Measurements from ENCODE around the gene AARS2.

- no peak for TF ChIP-seq POLR2A (IDR thresholded peaks at IDR 0.05)
- TF ChIP-seq POLR2AphosphoS5 (IDR thresholded peaks at IDR 0.05): no peak
- TF ChIP-seq, protein P1, sequence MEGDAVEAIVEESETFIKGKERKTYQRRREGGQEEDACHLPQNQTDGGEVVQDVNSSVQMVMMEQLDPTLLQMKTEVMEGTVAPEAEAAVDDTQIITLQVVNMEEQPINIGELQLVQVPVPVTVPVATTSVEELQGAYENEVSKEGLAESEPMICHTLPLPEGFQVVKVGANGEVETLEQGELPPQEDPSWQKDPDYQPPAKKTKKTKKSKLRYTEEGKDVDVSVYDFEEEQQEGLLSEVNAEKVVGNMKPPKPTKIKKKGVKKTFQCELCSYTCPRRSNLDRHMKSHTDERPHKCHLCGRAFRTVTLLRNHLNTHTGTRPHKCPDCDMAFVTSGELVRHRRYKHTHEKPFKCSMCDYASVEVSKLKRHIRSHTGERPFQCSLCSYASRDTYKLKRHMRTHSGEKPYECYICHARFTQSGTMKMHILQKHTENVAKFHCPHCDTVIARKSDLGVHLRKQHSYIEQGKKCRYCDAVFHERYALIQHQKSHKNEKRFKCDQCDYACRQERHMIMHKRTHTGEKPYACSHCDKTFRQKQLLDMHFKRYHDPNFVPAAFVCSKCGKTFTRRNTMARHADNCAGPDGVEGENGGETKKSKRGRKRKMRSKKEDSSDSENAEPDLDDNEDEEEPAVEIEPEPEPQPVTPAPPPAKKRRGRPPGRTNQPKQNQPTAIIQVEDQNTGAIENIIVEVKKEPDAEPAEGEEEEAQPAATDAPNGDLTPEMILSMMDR (IDR thresholded peaks at IDR 0.05): peak in 4 of 7 experiments; percentile 4 to 15 (median 9)
- no peak for TF ChIP-seq EP300 (IDR thresholded peaks at IDR 0.05)
Measured at GRCh38 chr6:44257753-44258324, 55.3 kb downstream of the AARS2 start.
